ENCODE measurements around the gene MS4A4E. TPM values are rescaled to one million over a fixed set of nuclear protein-coding genes. Genes with fewer than 3 reads are reported as not detected.
"Not testable (repeated sequence)": the region's sequence is repeated elsewhere in the genome, so short reads cannot be mapped to it uniquely, and the experiment has no call there.

Gene MS4A4E
- total RNA-seq, 1 donor from 2014 or later: not detected

DNA sequence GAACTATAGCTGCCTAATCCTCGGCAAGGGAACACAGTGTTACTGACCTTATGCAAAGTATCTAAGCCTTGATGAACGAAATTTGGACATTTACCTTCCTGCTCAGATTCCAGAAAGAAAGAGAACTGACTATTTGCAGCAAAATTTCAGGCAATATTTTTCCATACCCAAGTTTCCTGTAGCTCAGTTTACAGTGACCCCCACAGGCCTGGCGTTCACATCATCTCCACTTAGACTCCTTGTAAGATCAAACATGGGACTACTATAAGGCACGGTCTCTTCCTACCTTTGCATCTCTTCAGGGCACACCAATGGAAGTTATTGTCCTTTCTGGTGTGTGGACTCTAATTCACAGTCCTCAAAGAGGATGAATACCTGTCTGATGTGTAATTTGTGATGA, 81.2 kb downstream of the MS4A4E start:
- Histone ChIP-seq H3K9me3 (ENCODE audit: control insufficient read depth in 3 of 3, low read length in 3 of 3) (peaks cover 0 to 2% (median 0%) of the 10 kb centered on the region in 3 donors), H3K36me3 (ENCODE audit: control insufficient read depth in 3 of 3, insufficient read depth in 3 of 3, low read length in 3 of 3) (no peaks in the 10 kb centered on the region), H3K9ac (ENCODE audit: low read depth in 1 of 3, low read length in 3 of 3) (no peak overlapping the region), H3K4me1 (ENCODE audit: control insufficient read depth in 3 of 3, insufficient read depth in 3 of 3, low read length in 3 of 3) (no peaks in the 10 kb centered on the region), H3K4me3 (ENCODE audit: low read length in 3 of 3) (no peak overlapping the region), H3K27me3 (ENCODE audit: control insufficient read depth in 3 of 3, insufficient read depth in 3 of 3, low read length in 3 of 3) (no peaks in the 10 kb centered on the region), H3K27ac (ENCODE audit: low read depth, low read length) (no peak overlapping the region)

DNA sequence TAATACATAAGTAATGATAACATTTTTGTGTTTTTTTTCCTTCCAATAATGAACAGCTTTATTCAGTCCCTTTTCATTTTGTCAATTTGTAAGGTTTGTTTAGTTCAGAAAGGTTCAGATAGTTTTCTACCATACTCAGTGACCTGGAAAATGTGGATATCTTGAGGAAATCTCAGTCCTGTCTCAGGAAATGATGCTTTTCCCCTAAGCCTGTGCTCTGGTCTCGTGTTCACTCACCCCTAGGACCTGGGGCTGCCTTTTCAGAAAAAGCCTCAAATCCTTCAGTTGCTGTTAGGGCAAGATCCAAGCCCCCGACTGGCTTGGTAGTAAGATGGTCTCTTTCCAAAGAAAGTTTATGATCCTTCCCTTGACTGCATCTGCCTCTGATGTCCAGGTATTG, 81.8 kb downstream of the MS4A4E start:
- Histone ChIP-seq H3K27ac (ENCODE audit: low read depth, low read length) (no peak overlapping the region), H3K9ac (ENCODE audit: low read depth in 1 of 3, low read length in 3 of 3) (no peak overlapping the region), H3K9me3 (ENCODE audit: control insufficient read depth in 3 of 3, low read length in 3 of 3) (peaks cover 0 to 2% (median 0%) of the 10 kb centered on the region in 3 donors), H3K36me3 (ENCODE audit: control insufficient read depth in 3 of 3, insufficient read depth in 3 of 3, low read length in 3 of 3) (no peaks in the 10 kb centered on the region), H3K4me3 (ENCODE audit: low read length in 3 of 3) (no peak overlapping the region), H3K27me3 (ENCODE audit: control insufficient read depth in 3 of 3, insufficient read depth in 3 of 3, low read length in 3 of 3) (no peaks in the 10 kb centered on the region), H3K4me1 (ENCODE audit: control insufficient read depth in 3 of 3, insufficient read depth in 3 of 3, low read length in 3 of 3) (no peaks in the 10 kb centered on the region)

- Histone ChIP-seq H3K27ac (ENCODE audit: low read depth, low read length) (no peak overlapping the region), H3K4me3 (ENCODE audit: low read length in 3 of 3) (no peak overlapping the region), H3K9ac (ENCODE audit: low read depth in 1 of 3, low read length in 3 of 3) (no peak overlapping the region), H3K27me3 (ENCODE audit: control insufficient read depth in 3 of 3, insufficient read depth in 3 of 3, low read length in 3 of 3) (no peaks in the 10 kb centered on the region), H3K4me1 (ENCODE audit: control insufficient read depth in 3 of 3, insufficient read depth in 3 of 3, low read length in 3 of 3) (no peaks in the 10 kb centered on the region), H3K9me3 (ENCODE audit: control insufficient read depth in 3 of 3, low read length in 3 of 3) (peaks cover 0 to 2% (median 0%) of the 10 kb centered on the region in 3 donors), H3K36me3 (ENCODE audit: control insufficient read depth in 3 of 3, insufficient read depth in 3 of 3, low read length in 3 of 3) (no peaks in the 10 kb centered on the region)
Measured at GRCh38 chr11:60159868-60160267, 83.1 kb downstream of the MS4A4E start.

- no peaks in the 10 kb centered on the region for H3K27me3 ChIP-seq (ENCODE audit: control insufficient read depth in 3 of 3, insufficient read depth in 3 of 3, low read length in 3 of 3)
- no peak overlapping the region for H3K9ac ChIP-seq (ENCODE audit: low read depth in 1 of 3, low read length in 3 of 3)
- no peak overlapping the region for H3K4me3 ChIP-seq (ENCODE audit: low read length in 3 of 3)
- H3K27ac ChIP-seq (ENCODE audit: low read depth, low read length): no peak overlapping the region
- peaks cover 0 to 2% (median 0%) of the 10 kb centered on the region in 3 donors for H3K9me3 ChIP-seq (ENCODE audit: control insufficient read depth in 3 of 3, low read length in 3 of 3)
- no peaks in the 10 kb centered on the region for H3K36me3 ChIP-seq (ENCODE audit: control insufficient read depth in 3 of 3, insufficient read depth in 3 of 3, low read length in 3 of 3)
- no peaks in the 10 kb centered on the region for H3K4me1 ChIP-seq (ENCODE audit: control insufficient read depth in 3 of 3, insufficient read depth in 3 of 3, low read length in 3 of 3)
Measured at GRCh38 chr11:60159284-60159683, 83.7 kb downstream of the MS4A4E start.

GRCh38 chr11:60158636-60159035, 84.3 kb downstream of the MS4A4E start:
- Histone ChIP-seq H3K27ac (ENCODE audit: low read depth, low read length) (no peak overlapping the region), H3K9me3 (ENCODE audit: control insufficient read depth in 3 of 3, low read length in 3 of 3) (peaks cover 0 to under 1% (median 0%) of the 10 kb centered on the region in 3 donors), H3K27me3 (ENCODE audit: control insufficient read depth in 3 of 3, insufficient read depth in 3 of 3, low read length in 3 of 3) (no peaks in the 10 kb centered on the region), H3K36me3 (ENCODE audit: control insufficient read depth in 3 of 3, insufficient read depth in 3 of 3, low read length in 3 of 3) (no peaks in the 10 kb centered on the region), H3K9ac (ENCODE audit: low read depth in 1 of 3, low read length in 3 of 3) (no peak overlapping the region), H3K4me3 (ENCODE audit: low read length in 3 of 3) (no peak overlapping the region), H3K4me1 (ENCODE audit: control insufficient read depth in 3 of 3, insufficient read depth in 3 of 3, low read length in 3 of 3) (no peaks in the 10 kb centered on the region)

DNA sequence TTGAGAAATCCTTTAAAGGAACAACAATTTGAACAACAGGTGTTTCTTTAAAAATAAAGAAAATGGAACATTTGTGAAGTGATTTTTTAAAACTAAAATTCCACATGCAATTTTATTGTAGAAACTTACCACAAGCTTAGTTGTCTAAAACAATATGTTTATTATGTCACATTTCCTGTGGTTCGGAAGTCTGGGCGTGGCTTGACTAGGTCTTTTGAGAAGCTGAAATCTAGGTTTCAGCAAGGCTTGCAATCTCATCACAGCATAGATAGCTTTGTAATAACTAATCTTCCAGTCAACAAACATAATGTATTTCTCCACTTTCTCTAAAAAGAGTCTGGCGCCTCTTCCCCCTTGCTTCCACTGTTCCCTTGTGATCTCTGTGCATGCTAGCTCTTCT, 87.0 kb downstream of the MS4A4E start:
- Histone ChIP-seq H3K9ac (ENCODE audit: low read depth in 1 of 3, low read length in 3 of 3) (no peak overlapping the region), H3K4me3 (ENCODE audit: low read length in 3 of 3) (no peak overlapping the region), H3K27ac (ENCODE audit: low read depth, low read length) (no peak overlapping the region)

DNA sequence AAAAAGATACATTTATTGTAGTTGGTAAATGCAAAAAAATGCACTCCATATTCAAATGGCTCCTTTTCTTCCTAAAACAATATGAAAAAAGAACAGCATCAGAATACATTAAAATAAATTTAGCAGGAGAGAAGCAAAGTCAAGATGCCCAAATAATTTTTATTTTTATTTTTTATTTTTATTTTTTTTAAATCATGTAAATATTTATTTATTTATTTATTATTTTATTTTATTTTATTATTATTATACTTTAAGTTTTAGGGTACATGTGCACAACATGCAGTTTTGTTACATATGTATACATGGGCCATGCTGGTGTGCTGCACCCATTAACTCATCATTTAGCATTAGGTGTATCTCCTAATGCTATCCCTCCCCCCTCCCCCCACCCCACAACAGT, 90.2 kb downstream of the MS4A4E start:
- H3K36me3 ChIP-seq (ENCODE audit: control insufficient read depth in 3 of 3, insufficient read depth in 3 of 3, low read length in 3 of 3); H3K9ac ChIP-seq (ENCODE audit: low read depth in 1 of 3, low read length in 3 of 3); H3K9me3 ChIP-seq (ENCODE audit: control insufficient read depth in 3 of 3, low read length in 3 of 3): not testable (repeated sequence)

More for the DNA sequence above, 87.0 kb downstream of the MS4A4E start:
- Histone ChIP-seq H3K36me3 (ENCODE audit: control insufficient read depth in 3 of 3, insufficient read depth in 3 of 3, low read length in 3 of 3) (no peaks in the 10 kb centered on the region), H3K9me3 (ENCODE audit: control insufficient read depth in 3 of 3, low read length in 3 of 3) (no peaks in the 10 kb centered on the region), H3K4me1 (ENCODE audit: control insufficient read depth in 3 of 3, insufficient read depth in 3 of 3, low read length in 3 of 3) (no peaks in the 10 kb centered on the region), H3K27me3 (ENCODE audit: control insufficient read depth in 3 of 3, insufficient read depth in 3 of 3, low read length in 3 of 3) (no peaks in the 10 kb centered on the region)

GRCh38 chr11:60150279-60150678, 92.7 kb downstream of the MS4A4E start:
- Histone ChIP-seq H3K4me1 (ENCODE audit: control insufficient read depth in 3 of 3, insufficient read depth in 3 of 3, low read length in 3 of 3) (no peaks in the 10 kb centered on the region), H3K27me3 (ENCODE audit: control insufficient read depth in 3 of 3, insufficient read depth in 3 of 3, low read length in 3 of 3) (no peaks in the 10 kb centered on the region), H3K9ac (ENCODE audit: low read depth in 1 of 3, low read length in 3 of 3) (no peak overlapping the region), H3K9me3 (ENCODE audit: control insufficient read depth in 3 of 3, low read length in 3 of 3) (no peaks in the 10 kb centered on the region), H3K4me3 (ENCODE audit: low read length in 3 of 3) (no peak overlapping the region), H3K27ac (ENCODE audit: low read depth, low read length) (no peak overlapping the region), H3K36me3 (ENCODE audit: control insufficient read depth in 3 of 3, insufficient read depth in 3 of 3, low read length in 3 of 3) (no peaks in the 10 kb centered on the region)

More for the DNA sequence above, 90.2 kb downstream of the MS4A4E start:
- not testable (repeated sequence) for H3K4me1 ChIP-seq (ENCODE audit: control insufficient read depth in 3 of 3, insufficient read depth in 3 of 3, low read length in 3 of 3); H3K27me3 ChIP-seq (ENCODE audit: control insufficient read depth in 3 of 3, insufficient read depth in 3 of 3, low read length in 3 of 3); H3K27ac ChIP-seq (ENCODE audit: low read depth, low read length); H3K4me3 ChIP-seq (ENCODE audit: low read length in 3 of 3)

Small RNAs within 50 kb of the gene (small RNA-seq; reads per million reads assigned to genes)
- gene MIR6503: 0.12 reads per million

Other genes starting within 250 kb of the MS4A4E start
- not detected for gene OOSP4B, start 226.0 kb downstream of the MS4A4E start, total RNA-seq
- not detected for gene OOSP2, start 202.7 kb downstream of the MS4A4E start, total RNA-seq
- gene MS4A3, start 186.5 kb downstream of the MS4A4E start, total RNA-seq: 6.8 TPM
- under 0.01 TPM for gene MS4A2, start 154.5 kb downstream of the MS4A4E start, total RNA-seq
- gene MS4A6A, start 60.1 kb downstream of the MS4A4E start, total RNA-seq: 33.4 TPM
- 11.5 TPM for gene MS4A4A, start 37.5 kb upstream of the MS4A4E start, total RNA-seq
- gene MS4A6E, start 84.1 kb upstream of the MS4A4E start, total RNA-seq: not detected
- gene MS4A7, start 135.4 kb upstream of the MS4A4E start, total RNA-seq: 5.2 TPM
- gene MS4A14, start 153.3 kb upstream of the MS4A4E start, total RNA-seq: under 0.01 TPM
- not detected for gene MS4A5, start 186.4 kb upstream of the MS4A4E start, total RNA-seq
- 1.6 TPM for gene MS4A1, start 212.7 kb upstream of the MS4A4E start, total RNA-seq
- not detected for gene MS4A12, start 249.6 kb upstream of the MS4A4E start, total RNA-seq